Osteoblast (primary cell): ENCODE results near the gene ANKRD55. TPM values are rescaled to one million over a fixed set of nuclear protein-coding genes. Genes with fewer than 3 reads are reported as not detected.

Experiments used
- DNase-seq: peaks from one replicate; pipeline ENCODE4 v3.0.0; 2011; ENCODE audit warnings: low spot score, mixed read lengths; ENCODE audit not compliant: insufficient read length; ENCODE audit errors: missing footprints
- H2AFZ ChIP-seq: 2 replicates; pipeline ENCODE4 v1.6.0; 2011; ENCODE audit warnings: mild to moderate bottlenecking, low read length
- H3K27ac ChIP-seq: 2 replicates; pipeline ENCODE4 v1.5.1; 2011; ENCODE audit warnings: mild to moderate bottlenecking, low read depth, low read length, moderate library complexity
- H3K27me3 ChIP-seq: 2 replicates; pipeline ENCODE4 v1.6.0; 2012; ENCODE audit warnings: mild to moderate bottlenecking, control low read depth, inconsistent platforms, low read length, moderate library complexity; ENCODE audit not compliant: insufficient read depth
- H3K36me3 ChIP-seq: 2 replicates; pipeline ENCODE4 v1.5.1; 2011; ENCODE audit warnings: mild to moderate bottlenecking, low read length, control low read depth, moderate library complexity; ENCODE audit not compliant: insufficient read depth
- H3K4me1 ChIP-seq: 2 replicates; pipeline ENCODE4 v1.5.1; 2011; ENCODE audit warnings: mild to moderate bottlenecking, low read length, control low read depth, moderate library complexity; ENCODE audit not compliant: insufficient read depth
- H3K4me2 ChIP-seq: 2 replicates; pipeline ENCODE4 v1.6.0; 2011; ENCODE audit warnings: mild to moderate bottlenecking, low read length; ENCODE audit not compliant: insufficient read depth
- H3K4me3 ChIP-seq: fragments of 200-600 bp; sonication (generic); 3 replicates; pipeline ENCODE4 v1.5.1; 2012; ENCODE audit warnings: mild to moderate bottlenecking, low read length, inconsistent platforms; ENCODE audit not compliant: insufficient read depth
- H3K79me2 ChIP-seq: 2 replicates; pipeline ENCODE4 v1.6.0; 2012; ENCODE audit warnings: mild to moderate bottlenecking, low read length, control low read depth, inconsistent platforms; ENCODE audit not compliant: insufficient read depth
- H3K9me3 ChIP-seq: 2 replicates; pipeline ENCODE4 v1.5.1; 2011; ENCODE audit warnings: low read depth, low read length, control low read depth
- H4K20me1 ChIP-seq: 2 replicates; pipeline ENCODE4 v1.6.0; 2012; ENCODE audit warnings: mild to moderate bottlenecking, low read length, control low read depth; ENCODE audit not compliant: insufficient read depth
- CTCF ChIP-seq: IDR thresholded peaks from 2 replicates; pipeline ENCODE4 v1.5.1; 2011; ENCODE audit warnings: mild to moderate bottlenecking, low read depth, low read length, moderate library complexity; ENCODE audit errors: extremely low read depth
- total RNA-seq: library from RNA; depleted of rRNA; stranded (reverse); fragments of >200 nt; gene quantifications from 2 replicates; pipeline ENCODE4 v1.2.3, GENCODE V29; 2012

Gene ANKRD55
- total RNA-seq, 1 donor, result not detected

GRCh38 chr5:56072863-56073766, 160.0 kb downstream of the ANKRD55 start:
- peak; percentile 65 for DNase-seq
- Histone ChIP-seq H3K36me3 (no peaks in the 10 kb centered on the region), H3K4me1 (peaks cover 6% of the 10 kb centered on the region), H3K9me3 (no peaks in the 10 kb centered on the region), H3K27me3 (no peaks in the 10 kb centered on the region), H4K20me1 (no peaks in the 10 kb centered on the region), H3K27ac (no peak overlapping the region), H2AFZ (no peak overlapping the region), H3K4me3 (no peak overlapping the region), H3K79me2 (no peaks in the 10 kb centered on the region), H3K4me2 (no peak overlapping the region)
- no peak for TF ChIP-seq CTCF

- H3K27ac ChIP-seq, result no peak overlapping the region
- no peaks in the 10 kb centered on the region for H3K36me3 ChIP-seq
- peak overlapping the region; percentile 32 for H2AFZ ChIP-seq
- peaks cover 6% of the 10 kb centered on the region for H3K4me1 ChIP-seq
- peak overlapping the region; percentile 20 for H3K4me2 ChIP-seq
- H3K79me2 ChIP-seq, result no peaks in the 10 kb centered on the region
- H3K4me3 ChIP-seq, result no peak overlapping the region
- no peaks in the 10 kb centered on the region for H3K27me3 ChIP-seq
- no peak for TF ChIP-seq CTCF
- peak; percentile 17 for DNase-seq
- no peaks in the 10 kb centered on the region for H3K9me3 ChIP-seq
- no peaks in the 10 kb centered on the region for H4K20me1 ChIP-seq
Measured at GRCh38 chr5:56071470-56071869, 161.7 kb downstream of the ANKRD55 start.

GRCh38 chr5:56070851-56071465, 162.2 kb downstream of the ANKRD55 start:
- no peaks in the 10 kb centered on the region for H4K20me1 ChIP-seq
- no peaks in the 10 kb centered on the region for H3K27me3 ChIP-seq
- H3K27ac ChIP-seq, result no peak overlapping the region
- no peak for TF ChIP-seq CTCF
- no peaks in the 10 kb centered on the region for H3K36me3 ChIP-seq
- no peaks in the 10 kb centered on the region for H3K9me3 ChIP-seq
- H3K79me2 ChIP-seq, result no peaks in the 10 kb centered on the region
- peak overlapping the region; percentile 20 for H3K4me2 ChIP-seq
- no peak overlapping the region for H3K4me3 ChIP-seq
- DNase-seq, result peak; percentile 21
- H3K4me1 ChIP-seq, result peaks cover 6% of the 10 kb centered on the region
- peak overlapping the region; percentile 32 for H2AFZ ChIP-seq

GRCh38 chr5:56069652-56070226, 163.4 kb downstream of the ANKRD55 start:
- H3K36me3 ChIP-seq, result no peaks in the 10 kb centered on the region
- DNase-seq, result no peak
- H3K27me3 ChIP-seq, result no peaks in the 10 kb centered on the region
- H3K4me1 ChIP-seq, result peaks cover 6% of the 10 kb centered on the region
- H3K4me2 ChIP-seq, result no peak overlapping the region
- no peak overlapping the region for H2AFZ ChIP-seq
- H4K20me1 ChIP-seq, result no peaks in the 10 kb centered on the region
- H3K4me3 ChIP-seq, result no peak overlapping the region
- no peaks in the 10 kb centered on the region for H3K9me3 ChIP-seq
- no peaks in the 10 kb centered on the region for H3K79me2 ChIP-seq
- TF ChIP-seq CTCF, result no peak
- no peak overlapping the region for H3K27ac ChIP-seq
